ENCODE data around the gene ALG6. TPM values are rescaled to one million over a fixed set of nuclear protein-coding genes. Genes with fewer than 3 reads are reported as not detected.

ALG6 gene
- total and polyA plus RNA-seq, 5 donors, result 5.0 to 6.2 (median 5.4) TPM

Small RNAs within 50 kb of the gene (microRNA-seq; reads per million reads assigned to microRNA genes)
- gene MIR6068, result 0 to 0.54 reads per million in 2 donors

Other genes with a start within 250 kb of the ALG6 start
- 1 to 10 TPM in 1 of 4 donors, under 1 TPM in 3; 0.38 to 1.6 (median 0.75) TPM for gene FOXD3, start 45.1 kb upstream of the ALG6 start, total RNA-seq
- gene FOXD3, start 45.1 kb upstream of the ALG6 start, polyA plus RNA-seq, result 1.0 TPM
- gene ITGB3BP, start 155.6 kb downstream of the ALG6 start, total RNA-seq, result 10 to 100 TPM in 2 of 4 donors, 1 to 10 TPM in 2; 5.7 to 16.7 (median 10.6) TPM
- 7.6 TPM for gene ITGB3BP, start 155.6 kb downstream of the ALG6 start, polyA plus RNA-seq
- 10 to 100 TPM in 3 of 4 donors, 1 to 10 TPM in 1; 6.4 to 16.7 (median 13.0) TPM for gene EFCAB7, start 155.9 kb downstream of the ALG6 start, total RNA-seq
- 11.0 TPM for gene EFCAB7, start 155.9 kb downstream of the ALG6 start, polyA plus RNA-seq
- 100 to 1,000 TPM; 220 to 255 (median 232) TPM for gene PGM1, start 225.8 kb downstream of the ALG6 start, total RNA-seq
- gene PGM1, start 225.8 kb downstream of the ALG6 start, polyA plus RNA-seq, result 96.2 TPM

Measured in right cardiac atrium (tissue), 5 donors.